Astrocyte (in vitro differentiated cells and primary cell): ENCODE data around the gene VPS13D. TPM values are rescaled to one million over a fixed set of nuclear protein-coding genes. Genes with fewer than 3 reads are reported as not detected.

Experiments used
- DNase-seq: peaks from one replicate; pipeline ENCODE4 v3.0.0-alpha.2; 2010; ENCODE audit warnings: low read depth
- FAIRE-seq: peaks from 2 replicates; lab custom pipeline; 2011; peaks lifted over from hg19 to GRCh38; lab: Jason Lieb, UNC
- H2AFZ ChIP-seq: 2 replicates; pipeline ENCODE4 v1.6.0; 2012; ENCODE audit warnings: low read depth, low read length, inconsistent platforms
- H3K27ac ChIP-seq: 2 replicates; pipeline ENCODE4 v1.5.1; 2011; ENCODE audit warnings: low read depth, low read length, inconsistent platforms
- H3K27me3 ChIP-seq: 2 replicates; pipeline ENCODE4 v1.6.0; 2011; ENCODE audit warnings: low read length, inconsistent platforms; ENCODE audit not compliant: insufficient read depth
- H3K36me3 ChIP-seq: 2 replicates; pipeline ENCODE4 v1.5.1; 2011; ENCODE audit warnings: low read length, inconsistent platforms; ENCODE audit not compliant: insufficient read depth
- H3K4me1 ChIP-seq: 2 replicates; pipeline ENCODE4 v1.5.1; 2011; ENCODE audit warnings: low read length, inconsistent platforms; ENCODE audit not compliant: insufficient read depth
- H3K4me2 ChIP-seq: 2 replicates; pipeline ENCODE4 v1.6.0; 2012; ENCODE audit warnings: low read length, inconsistent platforms
- H3K4me3 ChIP-seq: 2 replicates; pipeline ENCODE4 v1.5.1; 2011; ENCODE audit warnings: low read depth, mild to moderate bottlenecking, low read length, inconsistent platforms; ENCODE audit not compliant: insufficient read depth
- H3K79me2 ChIP-seq: 2 replicates; pipeline ENCODE4 v1.6.0; 2012; ENCODE audit warnings: mild to moderate bottlenecking, low read length, inconsistent platforms; ENCODE audit not compliant: insufficient read depth
- H3K9ac ChIP-seq: 2 replicates; pipeline ENCODE4 v1.6.0; 2012; ENCODE audit warnings: mild to moderate bottlenecking, low read length, inconsistent platforms
- H3K9me3 ChIP-seq: 2 replicates; pipeline ENCODE4 v1.5.1; 2012; ENCODE audit warnings: low read depth, mild to moderate bottlenecking, low read length, inconsistent platforms; ENCODE audit not compliant: insufficient read depth
- H4K20me1 ChIP-seq: 2 replicates; pipeline ENCODE4 v1.6.0; 2012; ENCODE audit warnings: low read length, inconsistent platforms; ENCODE audit not compliant: insufficient read depth
- H3K27ac Mint-ChIP-seq: one replicate; pipeline ENCODE4 v1.8.0; 2021; ENCODE audit warnings: mild to moderate bottlenecking, mixed read lengths; ENCODE audit not compliant: unreplicated experiment
- H3K27me3 Mint-ChIP-seq: one replicate; pipeline ENCODE4 v1.8.0; 2021; ENCODE audit warnings: low read depth, mixed read lengths; ENCODE audit not compliant: unreplicated experiment
- H3K36me3 Mint-ChIP-seq: one replicate; pipeline ENCODE4 v1.8.0; 2021; ENCODE audit warnings: low read depth, mixed read lengths; ENCODE audit not compliant: unreplicated experiment
- H3K4me1 Mint-ChIP-seq: one replicate; pipeline ENCODE4 v1.8.0; 2021; ENCODE audit warnings: low read depth, mixed read lengths; ENCODE audit not compliant: unreplicated experiment
- H3K4me3 Mint-ChIP-seq: one replicate; pipeline ENCODE4 v1.8.0; 2021; ENCODE audit warnings: mild to moderate bottlenecking, moderate library complexity, mixed read lengths; ENCODE audit not compliant: unreplicated experiment
- H3K9me3 Mint-ChIP-seq: one replicate; pipeline ENCODE4 v1.8.0; 2021; ENCODE audit warnings: mild to moderate bottlenecking, mixed read lengths; ENCODE audit not compliant: unreplicated experiment
- EZH2 ChIP-seq: IDR thresholded peaks from 2 replicates; pipeline ENCODE4 v1.6.1; 2012; ENCODE audit warnings: mild to moderate bottlenecking, low read length, inconsistent platforms; ENCODE audit not compliant: insufficient read depth
- total RNA-seq: library from RNA; stranded (reverse); gene quantifications from 2 replicates; pipeline ENCODE4 v1.2.1, GENCODE V29; 2021
- TF ChIP-seq, protein P1 (sequence below): IDR thresholded peaks from 2 replicates; pipeline ENCODE4 v1.5.1; 2011; ENCODE audit warnings: low read depth, mild to moderate bottlenecking, inconsistent platforms, low read length, moderate library complexity; ENCODE audit not compliant: insufficient read depth

VPS13D gene
- total RNA-seq, 1 donor from 2014 or later, result 25.9 TPM

GRCh38 chr1:12422488-12422887 is 192.7 kb downstream of the VPS13D start:
- FAIRE-seq, result no peak
- DNase-seq, result no peak
- Histone ChIP-seq H3K4me3 (no peak overlapping the region), H3K79me2 (no peaks in the 10 kb centered on the region), H3K9ac (no peak overlapping the region), H3K9me3 (no peaks in the 10 kb centered on the region), H2AFZ (no peak overlapping the region), H3K27ac (no peak overlapping the region), H3K27me3 (no peaks in the 10 kb centered on the region), H3K4me1 (peaks cover 23% of the 10 kb centered on the region), H3K36me3 (peaks cover 3% of the 10 kb centered on the region), H4K20me1 (no peaks in the 10 kb centered on the region), H3K4me2 (no peak overlapping the region)
- Mint-ChIP-seq H3K27me3 (no peaks in the 10 kb centered on the region), H3K36me3 (peaks cover 5% of the 10 kb centered on the region), H3K27ac (no peak overlapping the region), H3K4me3 (no peak overlapping the region), H3K9me3 (no peaks in the 10 kb centered on the region), H3K4me1 (peaks cover 5% of the 10 kb centered on the region)
- no peak for TF ChIP-seq EZH2
- TF ChIP-seq, protein P1, sequence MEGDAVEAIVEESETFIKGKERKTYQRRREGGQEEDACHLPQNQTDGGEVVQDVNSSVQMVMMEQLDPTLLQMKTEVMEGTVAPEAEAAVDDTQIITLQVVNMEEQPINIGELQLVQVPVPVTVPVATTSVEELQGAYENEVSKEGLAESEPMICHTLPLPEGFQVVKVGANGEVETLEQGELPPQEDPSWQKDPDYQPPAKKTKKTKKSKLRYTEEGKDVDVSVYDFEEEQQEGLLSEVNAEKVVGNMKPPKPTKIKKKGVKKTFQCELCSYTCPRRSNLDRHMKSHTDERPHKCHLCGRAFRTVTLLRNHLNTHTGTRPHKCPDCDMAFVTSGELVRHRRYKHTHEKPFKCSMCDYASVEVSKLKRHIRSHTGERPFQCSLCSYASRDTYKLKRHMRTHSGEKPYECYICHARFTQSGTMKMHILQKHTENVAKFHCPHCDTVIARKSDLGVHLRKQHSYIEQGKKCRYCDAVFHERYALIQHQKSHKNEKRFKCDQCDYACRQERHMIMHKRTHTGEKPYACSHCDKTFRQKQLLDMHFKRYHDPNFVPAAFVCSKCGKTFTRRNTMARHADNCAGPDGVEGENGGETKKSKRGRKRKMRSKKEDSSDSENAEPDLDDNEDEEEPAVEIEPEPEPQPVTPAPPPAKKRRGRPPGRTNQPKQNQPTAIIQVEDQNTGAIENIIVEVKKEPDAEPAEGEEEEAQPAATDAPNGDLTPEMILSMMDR, result no peak

- Histone ChIP-seq H4K20me1 (no peaks in the 10 kb centered on the region), H2AFZ (no peak overlapping the region), H3K27ac (peak overlapping the region; percentile 65), H3K4me1 (peaks cover 23% of the 10 kb centered on the region), H3K36me3 (peaks cover 3% of the 10 kb centered on the region), H3K79me2 (no peaks in the 10 kb centered on the region), H3K4me2 (peak overlapping the region; percentile 64), H3K4me3 (no peak overlapping the region), H3K9ac (peak overlapping the region; percentile 23), H3K9me3 (no peaks in the 10 kb centered on the region), H3K27me3 (no peaks in the 10 kb centered on the region)
- Mint-ChIP-seq H3K4me3 (no peak overlapping the region), H3K4me1 (peaks cover 5% of the 10 kb centered on the region), H3K9me3 (no peaks in the 10 kb centered on the region), H3K27me3 (no peaks in the 10 kb centered on the region), H3K36me3 (peaks cover 5% of the 10 kb centered on the region), H3K27ac (no peak overlapping the region)
- FAIRE-seq (peak; percentile 17), DNase-seq (peak; percentile 82)
- TF ChIP-seq EZH2, result no peak
- TF ChIP-seq, protein P1, result no peak
Measured at GRCh38 chr1:12424087-12424529, 194.3 kb downstream of the VPS13D start.

DNA sequence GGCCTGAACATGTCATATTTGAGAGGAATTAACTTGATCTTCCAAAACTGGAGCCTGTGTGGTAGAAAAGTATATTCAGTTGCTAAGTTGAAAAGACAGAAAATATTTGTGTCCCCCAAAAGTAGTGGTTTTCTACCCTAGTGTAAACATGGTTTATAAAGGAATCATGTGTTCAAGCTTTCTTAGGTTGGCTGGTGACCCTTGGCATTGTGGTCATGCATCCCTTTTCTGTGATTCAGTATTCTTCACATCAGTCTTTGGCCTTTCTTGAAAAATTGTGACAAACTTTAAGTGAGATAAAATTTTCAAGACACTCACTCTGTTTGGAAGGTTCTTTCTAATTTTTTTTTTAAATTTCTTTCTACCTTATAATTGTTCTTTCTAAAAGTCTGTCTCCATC is 195.0 kb downstream of the VPS13D start:
- Histone ChIP-seq H3K9ac (peak overlapping the region; percentile 13), H3K4me1 (peaks cover 23% of the 10 kb centered on the region), H2AFZ (no peak overlapping the region), H3K79me2 (no peaks in the 10 kb centered on the region), H3K36me3 (peaks cover 3% of the 10 kb centered on the region), H3K4me2 (peak overlapping the region; percentile 64), H3K27me3 (no peaks in the 10 kb centered on the region), H4K20me1 (no peaks in the 10 kb centered on the region), H3K27ac (peak overlapping the region; percentile 65), H3K4me3 (no peak overlapping the region), H3K9me3 (no peaks in the 10 kb centered on the region)
- Mint-ChIP-seq H3K9me3 (no peaks in the 10 kb centered on the region), H3K4me1 (peaks cover 5% of the 10 kb centered on the region), H3K4me3 (no peak overlapping the region), H3K27me3 (no peaks in the 10 kb centered on the region), H3K27ac (no peak overlapping the region), H3K36me3 (peaks cover 5% of the 10 kb centered on the region)
- DNase-seq (no peak), FAIRE-seq (no peak)
- TF ChIP-seq, protein P1, result no peak
- no peak for TF ChIP-seq EZH2
